GM13977 (cell line): ENCODE results near the gene UNCX.
"Not testable (repeated sequence)": the region's sequence is repeated elsewhere in the genome, so short reads cannot be mapped to it uniquely, and the experiment has no call there.

Experiments
- DNase-seq: peaks from one replicate; pipeline ENCODE4 v3.0.0; 2012; ENCODE audit warnings: low spot score
- in situ Hi-C: fragments of 300-500 bp; cut with MboI; formaldehyde crosslinking; loops from one replicate; pipeline ENCODE4 v1.12.0; 2022; ENCODE audit warnings: low sequenced_read_pairs, low pct_unique_long_range_greater_than_20kb, mixed read lengths, inconsistent platforms; ENCODE audit not compliant: unreplicated experiment
- TF ChIP-seq, protein P1 (sequence below): IDR thresholded peaks from 2 replicates; pipeline ENCODE4 v1.5.1; 2012; ENCODE audit warnings: mild to moderate bottlenecking, control low read depth; ENCODE audit not compliant: insufficient read depth; ENCODE audit errors: extremely low read depth, missing control alignments

UNCX gene

GRCh38 chr7:1232623-1233332 lies at the start of gene UNCX:
TSS of gene UNCX (plus strand) at chr7:1232872. CDS start at chr7:1233018, 146 bp downstream.
- TF ChIP-seq, protein P1, sequence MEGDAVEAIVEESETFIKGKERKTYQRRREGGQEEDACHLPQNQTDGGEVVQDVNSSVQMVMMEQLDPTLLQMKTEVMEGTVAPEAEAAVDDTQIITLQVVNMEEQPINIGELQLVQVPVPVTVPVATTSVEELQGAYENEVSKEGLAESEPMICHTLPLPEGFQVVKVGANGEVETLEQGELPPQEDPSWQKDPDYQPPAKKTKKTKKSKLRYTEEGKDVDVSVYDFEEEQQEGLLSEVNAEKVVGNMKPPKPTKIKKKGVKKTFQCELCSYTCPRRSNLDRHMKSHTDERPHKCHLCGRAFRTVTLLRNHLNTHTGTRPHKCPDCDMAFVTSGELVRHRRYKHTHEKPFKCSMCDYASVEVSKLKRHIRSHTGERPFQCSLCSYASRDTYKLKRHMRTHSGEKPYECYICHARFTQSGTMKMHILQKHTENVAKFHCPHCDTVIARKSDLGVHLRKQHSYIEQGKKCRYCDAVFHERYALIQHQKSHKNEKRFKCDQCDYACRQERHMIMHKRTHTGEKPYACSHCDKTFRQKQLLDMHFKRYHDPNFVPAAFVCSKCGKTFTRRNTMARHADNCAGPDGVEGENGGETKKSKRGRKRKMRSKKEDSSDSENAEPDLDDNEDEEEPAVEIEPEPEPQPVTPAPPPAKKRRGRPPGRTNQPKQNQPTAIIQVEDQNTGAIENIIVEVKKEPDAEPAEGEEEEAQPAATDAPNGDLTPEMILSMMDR: no peak
- in situ Hi-C loops: loop anchor here (25.0 kb wide), 1 partner anchor 180 kb away; no protein-coding TSS in a partner anchor
- no peak for DNase-seq

- in situ Hi-C loops: no loop called here
- DNase-seq: no peak
- TF ChIP-seq, protein P1: no peak
Measured at GRCh38 chr7:1187127-1187526, 45.5 kb upstream of the UNCX start.

GRCh38 chr7:1188720-1189294 lies 43.9 kb upstream of the UNCX start:
- DNase-seq: no peak
- in situ Hi-C loops: no loop called here
- TF ChIP-seq, protein P1: no peak

- in situ Hi-C loops: no loop called here
- DNase-seq: no peak
Measured at GRCh38 chr7:1189986-1190772, 42.5 kb upstream of the UNCX start.

GRCh38 chr7:1192171-1192676 lies 40.4 kb upstream of the UNCX start:
- TF ChIP-seq, protein P1: no peak
- DNase-seq: peak; percentile 56
- in situ Hi-C loops: no loop called here

More at GRCh38 chr7:1189986-1190772, 42.5 kb upstream of the UNCX start:
- TF ChIP-seq, protein P1: no peak

GRCh38 chr7:1193593-1194424 lies 38.9 kb upstream of the UNCX start:
- TF ChIP-seq, protein P1: peak; percentile 27
- in situ Hi-C loops: no loop called here
- no peak for DNase-seq

DNA sequence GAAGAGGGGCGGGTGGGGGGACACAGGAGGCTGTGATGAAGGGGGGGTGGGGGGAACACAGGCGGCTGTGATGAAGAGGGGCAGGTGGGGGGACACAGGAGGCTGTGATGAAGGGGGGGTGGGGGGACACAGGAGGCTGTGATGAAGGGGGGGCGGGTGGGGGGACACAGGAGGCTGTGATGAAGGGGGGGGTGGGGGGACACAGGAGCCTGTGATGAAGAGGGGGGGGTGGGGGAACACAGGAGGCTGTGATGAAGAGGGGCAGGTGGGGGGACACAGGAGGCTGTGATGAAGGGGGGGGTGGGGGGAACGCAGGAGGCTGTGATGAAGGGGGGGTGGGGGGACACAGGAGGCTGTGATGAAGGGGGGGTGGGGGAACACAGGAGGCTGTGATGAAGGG lies 36.2 kb upstream of the UNCX start:
- in situ Hi-C loops, DNase-seq: not testable (repeated sequence)
